Inferior parietal cortex (tissue), 1 donor: ENCODE measurements around the gene GPBP1.
"Not testable (repeated sequence)": the region's sequence is repeated elsewhere in the genome, so short reads cannot be mapped to it uniquely, and the experiment has no call there.

Experiments used
- DNase-seq: peaks from one replicate; pipeline ENCODE4 v3.0.0-alpha.2; 2016; ENCODE audit errors: extremely low spot score

Gene GPBP1

DNA sequence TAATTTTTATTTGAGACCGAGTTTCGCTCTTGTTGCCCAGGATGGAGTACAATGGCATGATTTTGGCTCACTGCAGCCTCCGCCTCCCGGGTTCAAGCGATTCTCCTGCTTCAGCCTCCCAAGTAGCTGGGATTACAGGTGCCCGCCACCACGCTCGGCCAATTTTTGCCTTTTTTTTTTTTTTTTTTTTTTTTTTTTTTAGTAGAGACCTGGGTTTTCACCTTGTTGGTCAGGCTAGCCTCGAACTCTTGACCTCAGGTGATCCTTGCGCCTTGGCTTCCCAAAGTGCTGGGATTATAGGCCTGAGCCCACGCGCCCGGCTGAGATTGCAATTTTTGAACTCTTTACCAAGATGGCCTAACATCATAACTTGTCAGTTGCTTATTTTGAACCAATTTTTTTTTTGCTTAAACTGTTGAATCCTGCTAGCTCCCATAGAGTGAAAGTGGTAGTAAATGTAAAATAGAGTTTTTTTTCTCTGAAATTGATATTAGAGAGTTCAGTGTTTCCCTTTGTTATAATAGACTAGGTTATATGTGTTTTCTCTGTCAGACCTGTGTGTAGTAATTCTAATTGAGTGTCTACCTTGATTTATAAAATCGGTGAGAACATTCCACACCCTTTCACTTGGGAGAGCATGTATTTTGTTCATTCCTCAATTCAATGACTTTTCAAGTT is 3.8 kb downstream of the GPBP1 start:
- DNase-seq, result no peak

DNA sequence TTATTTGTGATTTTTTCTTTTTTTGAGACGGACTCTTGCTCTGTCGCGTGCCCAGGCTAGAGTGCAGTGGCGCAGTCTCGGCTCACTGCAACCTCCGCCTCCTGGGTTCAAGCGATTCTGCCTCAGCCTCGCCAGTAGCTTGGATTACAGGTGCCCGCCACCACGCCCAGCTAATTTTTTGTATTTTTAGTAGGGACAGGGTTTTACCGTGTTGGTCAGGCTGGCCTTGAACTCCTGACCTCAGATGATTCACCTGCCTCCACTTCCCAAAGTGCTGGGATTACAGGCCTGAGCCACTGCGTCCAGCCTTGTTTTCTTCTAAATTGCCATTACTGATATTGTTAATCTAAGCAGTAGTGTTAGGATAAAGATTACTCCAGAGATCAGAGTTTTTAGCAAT is 4.4 kb downstream of the GPBP1 start:
- DNase-seq, result not testable (repeated sequence)

DNA sequence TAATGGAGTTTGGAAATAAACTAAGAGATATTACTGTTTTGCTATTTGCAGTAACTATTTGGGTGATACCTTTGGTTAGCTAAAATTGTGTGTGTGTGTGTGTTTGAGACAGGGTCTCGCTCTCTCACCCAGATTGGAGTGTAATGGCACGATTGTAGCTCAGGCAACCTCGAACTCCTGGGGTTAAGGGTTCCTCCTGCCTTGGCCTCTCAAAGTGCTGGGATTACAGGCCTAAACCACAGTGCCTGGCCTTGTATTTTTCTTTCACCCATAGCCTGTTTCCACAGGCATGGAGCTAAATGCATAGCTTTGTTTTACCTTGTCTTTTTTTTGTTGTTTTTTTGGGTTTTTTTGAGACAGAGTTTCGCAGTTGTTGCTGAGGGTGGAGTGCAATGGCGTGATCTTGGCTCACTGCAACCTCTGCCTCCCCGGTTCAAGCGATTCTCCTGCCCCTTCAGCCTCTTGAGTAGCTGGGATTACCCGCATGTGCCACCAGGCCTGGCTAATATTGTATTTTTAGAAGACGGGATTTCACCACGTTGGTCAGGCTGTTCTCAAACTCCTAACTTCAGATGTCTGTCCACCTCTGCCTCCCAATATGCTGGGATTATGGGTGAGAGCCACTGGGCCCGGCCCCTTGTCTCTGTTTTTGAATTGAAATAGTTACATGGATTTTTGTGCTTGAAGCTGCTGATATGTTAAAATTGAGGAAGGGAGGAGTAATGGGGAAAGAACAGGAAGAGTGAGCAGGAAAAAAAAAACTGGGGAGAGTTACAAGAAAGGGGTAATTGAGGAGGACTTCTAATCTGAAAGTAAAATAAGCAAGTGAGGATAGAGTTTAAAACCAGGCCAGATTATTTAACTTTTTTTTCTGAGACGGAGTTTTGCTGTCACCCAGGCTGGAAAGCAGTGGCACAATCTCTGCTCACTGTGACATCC is 5.7 kb downstream of the GPBP1 start:
- no peak for DNase-seq

- DNase-seq, result no peak
Observed at GRCh38 chr5:57181154-57181553, 7.3 kb downstream of the GPBP1 start.

DNA sequence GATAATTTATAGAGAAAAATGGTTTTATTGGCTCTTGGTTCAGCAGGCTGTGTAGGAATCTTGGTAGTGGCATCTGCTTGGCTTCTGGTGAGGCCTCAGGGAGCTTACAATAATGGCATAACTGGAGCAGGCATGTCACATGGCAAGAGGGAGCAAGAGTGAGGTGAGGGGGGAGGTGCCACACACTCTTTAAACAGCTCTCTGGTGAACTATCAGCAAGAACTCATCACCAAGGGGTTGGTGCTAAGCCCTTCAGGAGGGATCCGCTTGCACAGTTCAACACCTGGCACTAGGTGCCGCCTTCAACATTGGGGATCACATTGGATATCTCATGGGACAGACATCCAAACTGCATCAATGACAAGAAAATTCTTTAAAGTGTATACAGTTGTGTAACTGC is 10.5 kb downstream of the GPBP1 start:
- no peak for DNase-seq

DNA sequence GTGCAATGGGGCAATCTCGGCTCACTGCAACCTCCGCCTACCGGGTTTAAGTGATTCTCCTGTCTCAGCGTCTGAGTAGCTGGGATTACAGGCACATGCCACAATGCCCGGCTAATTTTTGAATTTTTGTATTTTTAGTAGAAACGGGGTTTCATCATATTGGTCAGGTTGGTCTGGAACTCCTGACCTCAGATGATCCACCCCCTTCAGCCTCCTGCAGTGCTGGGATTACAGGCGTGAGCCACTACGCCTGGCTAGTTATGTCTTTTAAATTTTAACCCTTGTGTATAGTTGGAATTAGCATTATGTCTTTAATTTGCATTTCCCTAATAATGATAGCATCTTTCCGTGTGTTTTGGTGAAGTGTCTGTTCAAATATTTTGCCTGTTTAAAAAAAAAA is 11.5 kb downstream of the GPBP1 start:
- DNase-seq, result no peak

DNA sequence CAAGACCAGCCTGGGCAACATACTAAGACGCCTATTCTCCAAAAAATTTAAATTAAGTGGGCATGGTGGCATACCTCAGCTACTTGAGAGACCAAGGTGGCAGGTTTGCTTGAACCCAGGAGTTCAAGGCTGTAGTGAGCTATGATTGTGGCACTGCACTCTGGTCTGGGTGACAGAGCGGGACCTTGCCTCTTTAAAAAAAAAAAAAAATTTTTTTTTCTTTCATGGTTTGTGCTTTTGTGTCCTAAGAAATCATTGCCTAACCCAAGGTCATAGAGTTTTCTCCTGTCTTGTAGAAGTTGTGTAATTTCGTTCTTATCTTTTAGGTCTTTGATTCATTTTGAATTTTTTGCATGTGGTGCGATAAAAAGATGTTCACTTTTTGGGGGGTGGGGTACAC is 12.3 kb downstream of the GPBP1 start:
- DNase-seq, result no peak

DNA sequence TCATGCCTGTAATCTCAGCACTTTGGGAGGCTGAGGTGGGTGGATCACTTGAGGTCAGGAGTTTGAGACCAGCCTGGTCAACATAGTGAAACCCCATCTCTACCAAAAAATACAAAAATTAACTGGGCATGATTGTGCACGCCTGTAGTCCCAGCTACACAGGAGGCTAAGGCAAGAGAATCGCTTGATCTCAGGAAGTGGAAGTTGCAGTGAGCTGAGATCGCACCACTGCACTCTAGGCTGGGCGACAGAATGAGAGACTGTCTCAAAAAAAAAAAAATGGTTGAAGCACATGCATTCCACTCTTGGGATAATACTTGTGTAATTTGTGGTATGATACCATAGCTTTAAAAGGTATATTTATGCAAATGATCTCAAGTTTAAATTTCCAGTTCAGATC is 14.1 kb downstream of the GPBP1 start:
- DNase-seq, result not testable (repeated sequence)

DNA sequence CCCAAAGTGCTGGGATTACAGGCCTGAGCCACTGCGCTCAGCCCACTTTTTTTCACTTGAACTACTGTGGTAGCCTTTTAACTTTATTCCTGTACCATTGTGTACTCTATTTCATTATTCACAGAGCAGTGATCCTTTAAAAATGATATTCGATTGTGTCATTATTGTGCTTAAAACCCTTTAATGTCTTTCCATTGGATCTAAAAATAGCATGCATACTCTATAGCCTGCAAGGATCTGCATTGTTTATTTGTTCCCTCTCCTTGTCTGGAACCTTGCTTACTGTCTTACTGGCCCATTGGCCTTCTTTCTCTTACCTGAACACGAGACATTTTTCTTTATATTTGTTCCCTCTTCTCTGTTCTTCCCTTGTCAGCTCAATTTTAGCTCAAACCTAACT is 15.7 kb downstream of the GPBP1 start:
- DNase-seq, result no peak

DNA sequence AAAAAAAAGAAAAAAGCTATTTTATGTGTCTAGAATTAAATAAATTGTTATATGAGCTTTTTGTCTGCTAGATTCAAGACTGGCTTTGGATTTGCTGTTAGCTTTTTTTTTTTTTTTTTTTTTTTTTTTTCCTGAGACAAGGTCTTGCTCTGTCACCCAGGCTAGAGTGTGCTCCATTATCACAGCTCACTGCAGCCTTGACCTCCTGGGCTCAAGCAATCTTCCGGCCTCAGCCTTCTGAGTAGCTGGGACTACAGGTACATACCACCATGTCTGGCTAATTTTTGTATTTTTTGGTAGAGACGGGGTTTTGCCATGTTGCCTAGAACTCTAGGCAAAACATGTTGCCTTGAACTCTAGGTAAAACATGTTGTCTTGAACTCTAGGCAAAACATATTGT is 16.7 kb downstream of the GPBP1 start:
- no peak for DNase-seq

- DNase-seq, result no peak
Observed at GRCh38 chr5:57191163-57191562, 17.3 kb downstream of the GPBP1 start.

GRCh38 chr5:57191986-57192385 is 18.1 kb downstream of the GPBP1 start:
- no peak for DNase-seq

DNA sequence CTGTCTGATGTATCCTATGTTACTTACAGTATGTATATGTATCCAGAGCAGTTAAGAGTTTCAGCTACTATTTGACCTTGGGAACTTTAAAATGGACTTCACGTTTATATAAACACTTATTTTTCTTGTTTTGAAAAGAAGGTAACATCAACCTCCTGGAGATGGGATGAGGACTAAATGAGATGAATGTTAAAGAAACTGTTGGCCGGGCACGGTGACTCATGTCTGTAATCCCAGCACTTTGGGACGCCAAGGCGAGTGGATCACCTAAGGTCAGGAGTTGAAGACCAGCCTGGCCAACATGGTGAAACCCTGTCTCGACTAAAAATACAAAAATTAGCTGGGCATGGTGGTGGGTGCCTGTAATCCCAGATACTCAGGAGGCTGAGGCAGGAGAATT is 19.0 kb downstream of the GPBP1 start:
- DNase-seq, result not testable (repeated sequence)

- DNase-seq, result no peak
Observed at GRCh38 chr5:57193757-57194413, 20.0 kb downstream of the GPBP1 start.

DNA sequence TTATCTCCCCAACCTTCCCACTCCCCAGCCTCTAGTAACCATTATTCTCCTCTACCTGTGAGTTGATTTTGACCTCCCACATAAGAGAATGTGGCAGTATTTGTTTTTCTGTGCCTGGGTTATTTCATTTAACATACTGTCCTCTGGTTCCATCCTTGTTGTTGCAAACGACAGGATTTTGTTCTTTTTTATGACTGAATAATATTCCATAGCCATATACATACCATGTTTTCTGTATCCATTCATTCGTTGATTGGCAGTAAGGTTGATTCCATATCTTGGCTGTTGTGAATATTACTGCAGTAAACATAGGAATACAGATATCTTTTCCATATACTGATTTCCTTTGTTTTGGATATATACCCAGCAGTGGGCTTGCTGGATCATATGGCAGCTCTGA is 20.8 kb downstream of the GPBP1 start:
- DNase-seq, result no peak

- no peak for DNase-seq
Observed at GRCh38 chr5:57195060-57195459, 21.2 kb downstream of the GPBP1 start.

- no peak for DNase-seq
Observed at GRCh38 chr5:57199866-57200265, 26.0 kb downstream of the GPBP1 start.

DNA sequence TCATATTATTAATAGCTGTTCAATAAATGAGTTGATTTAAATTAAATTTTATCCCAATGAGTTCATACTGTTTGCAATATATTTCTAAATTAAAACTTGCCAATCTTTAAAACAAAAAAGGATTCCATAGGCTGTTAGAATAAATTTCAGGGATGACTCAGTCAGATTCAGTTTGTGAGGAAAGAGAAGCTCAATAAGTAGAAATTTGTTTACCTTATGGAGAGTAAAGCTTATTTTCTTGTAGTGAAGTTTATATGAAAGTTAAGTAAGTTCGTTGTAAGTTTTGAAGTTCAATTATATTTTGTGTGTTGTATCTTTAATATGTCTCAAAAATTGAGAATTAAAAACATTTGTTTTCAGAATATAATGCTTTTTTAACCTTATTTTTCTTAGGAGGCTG is 29.0 kb downstream of the GPBP1 start:
- DNase-seq, result no peak

DNA sequence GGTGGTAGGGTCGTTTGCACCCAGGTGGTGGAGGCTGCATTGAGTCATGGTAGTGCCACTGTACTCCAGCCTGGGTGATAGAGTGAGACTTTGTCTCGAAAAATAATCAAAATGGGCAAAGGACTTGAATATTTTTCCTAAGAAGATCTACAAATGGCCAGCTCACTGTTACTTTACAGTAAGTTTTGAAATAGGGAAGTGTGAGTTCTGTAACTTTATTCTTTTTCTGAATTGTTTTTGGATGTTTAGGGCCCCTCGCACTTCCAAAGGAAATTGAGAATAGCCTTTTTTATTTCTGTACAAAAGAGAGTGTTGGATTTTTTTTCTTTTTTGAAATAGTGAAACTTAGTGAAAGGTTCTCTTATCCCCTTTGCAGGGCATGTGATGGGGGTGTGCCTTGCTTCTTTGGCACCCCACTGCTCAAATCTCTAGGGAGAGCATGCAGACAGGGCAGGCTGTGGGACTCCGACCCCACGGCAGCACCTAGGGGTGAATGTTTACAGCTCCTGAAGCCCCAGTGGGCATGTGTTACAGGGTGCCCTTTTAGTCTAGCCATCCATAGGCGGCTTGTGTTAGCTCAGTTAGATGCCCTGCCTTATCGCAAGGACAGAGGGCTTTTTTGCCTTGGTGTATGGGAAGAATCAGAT is 33.3 kb downstream of the GPBP1 start:
- no peak for DNase-seq

GRCh38 chr5:57207681-57208080 is 33.8 kb downstream of the GPBP1 start:
- no peak for DNase-seq

- DNase-seq, result no peak
Observed at GRCh38 chr5:57209316-57210040, 35.6 kb downstream of the GPBP1 start.
